ENCODE data around the gene GANAB. TPM values are rescaled to one million over a fixed set of nuclear protein-coding genes. Genes with fewer than 3 reads are reported as not detected.
"Not testable (repeated sequence)": the region's sequence is repeated elsewhere in the genome, so short reads cannot be mapped to it uniquely, and the experiment has no call there.

Gene GANAB
- 100 to 1,000 TPM; 236 to 275 (median 246) TPM for total RNA-seq
- total RNA-seq (2013), result 128 TPM

GRCh38 chr11:62645946-62646824, at the start of gene GANAB:
Gene GANAB (minus strand): TSS chr11:62646613. CDS start chr11:62646599, 14 bp downstream.
- H3K27ac ChIP-seq (ENCODE audit: low read length), result peak within 1 kb of the TSS; percentile 95
- TF ChIP-seq CTCF (IDR thresholded peaks at IDR 0.05), result no peak
- H3K4me3 ChIP-seq (ENCODE audit: low read length), result peak within 1 kb of the TSS; percentile 94
- DNase-seq, result peak; percentile 95 to 99
- peak within 1 kb of the TSS; percentile 94 for H3K4me3 Mint-ChIP-seq
- H3K4me1 ChIP-seq (ENCODE audit: control insufficient read depth, insufficient read depth, low read length), result peaks cover 33% of the 10 kb centered on the region
- H3K36me3 ChIP-seq (ENCODE audit: control insufficient read depth, insufficient read depth, low read length), result peaks cover 36% of the 10 kb centered on the region
- no peaks in the 10 kb centered on the region for H3K27me3 Mint-ChIP-seq (ENCODE audit: low read depth in 2 of 2)
- H3K27me3 ChIP-seq (ENCODE audit: control insufficient read depth, insufficient read depth, low read length), result no peaks in the 10 kb centered on the region
- no peaks in the 10 kb centered on the region for H3K36me3 Mint-ChIP-seq
- peaks cover 6 to 13% of the 10 kb centered on the region in 2 donors for H3K4me1 Mint-ChIP-seq
- intact Hi-C loops (cut with micrococcal nuclease), result loop anchor here (1.0 to 2.0 kb wide), 3 partner anchors 19 to 47 kb away; partner anchors contain the start of genes C11orf98 and CSKMT
- no peaks in the 10 kb centered on the region for H3K9me3 ChIP-seq (ENCODE audit: control insufficient read depth, insufficient read depth, low read length)
- no peaks in the 10 kb centered on the region for H3K9me3 Mint-ChIP-seq
- H3K27ac Mint-ChIP-seq, result peak within 1 kb of the TSS; percentile 94 to 96
- WGBS (ENCODE audit: insufficient coverage), result under 1% methylated on average over 73 of the region's 73 CpGs
- ATAC-seq, result peak; percentile 97 to 99 (median 97)

- Mint-ChIP-seq H3K4me3 (no peak overlapping the region), H3K27me3 (ENCODE audit: low read depth in 2 of 2) (no peaks in the 10 kb centered on the region)
- 53% methylated on average over 14 of the region's 14 CpGs for WGBS (ENCODE audit: insufficient coverage)
These were observed 48.2 kb upstream of the GANAB start for GRCh38 chr11:62694455-62695167.

GRCh38 chr11:62693624-62694023, 47.2 kb upstream of the GANAB start:
- H3K36me3 ChIP-seq (ENCODE audit: control insufficient read depth, insufficient read depth, low read length), result peaks cover 21% of the 10 kb centered on the region
- H3K4me1 ChIP-seq (ENCODE audit: control insufficient read depth, insufficient read depth, low read length); H3K36me3 Mint-ChIP-seq; H3K27me3 ChIP-seq (ENCODE audit: control insufficient read depth, insufficient read depth, low read length); H3K4me3 Mint-ChIP-seq; H3K27ac Mint-ChIP-seq; H3K9me3 Mint-ChIP-seq; H3K27me3 Mint-ChIP-seq (ENCODE audit: low read depth in 2 of 2); H3K9me3 ChIP-seq (ENCODE audit: control insufficient read depth, insufficient read depth, low read length); H3K4me3 ChIP-seq (ENCODE audit: low read length); H3K4me1 Mint-ChIP-seq; DNase-seq; H3K27ac ChIP-seq (ENCODE audit: low read length); ATAC-seq: not testable (repeated sequence)
- 75% methylated on average over 4 of the region's 4 CpGs for WGBS (ENCODE audit: insufficient coverage)
- intact Hi-C loops (cut with micrococcal nuclease), result loop anchor here (1.0 kb wide), 5 partner anchors 12 to 299 kb away; no protein-coding TSS in a partner anchor

More at GRCh38 chr11:62694455-62695167, 48.2 kb upstream of the GANAB start:
- Histone ChIP-seq H3K4me1 (ENCODE audit: control insufficient read depth, insufficient read depth, low read length) (no peaks in the 10 kb centered on the region), H3K36me3 (ENCODE audit: control insufficient read depth, insufficient read depth, low read length) (peaks cover 21% of the 10 kb centered on the region), H3K27me3 (ENCODE audit: control insufficient read depth, insufficient read depth, low read length) (no peaks in the 10 kb centered on the region), H3K4me3 (ENCODE audit: low read length) (no peak overlapping the region), H3K9me3 (ENCODE audit: control insufficient read depth, insufficient read depth, low read length) (no peaks in the 10 kb centered on the region), H3K27ac (ENCODE audit: low read length) (no peak overlapping the region)
- H3K4me1 Mint-ChIP-seq, result peaks cover 8% of the 10 kb centered on the region in 2 donors
- H3K9me3 Mint-ChIP-seq, result no peaks in the 10 kb centered on the region
- ATAC-seq, result peak; percentile 78 to 98 (median 96)
- DNase-seq, result peak; percentile 72 to 91
- intact Hi-C loops (cut with micrococcal nuclease), result loop anchor here (1.0 kb wide), 5 partner anchors 13 to 300 kb away; no protein-coding TSS in a partner anchor
- H3K36me3 Mint-ChIP-seq, result no peaks in the 10 kb centered on the region
- H3K27ac Mint-ChIP-seq, result peak overlapping the region in 1 of 2 donors; percentile 7
- TF ChIP-seq CTCF (IDR thresholded peaks at IDR 0.05), result peak; percentile 84
